Erythroblast (primary cell): ENCODE results near the gene CD53.

Source experiments
- GATA1 ChIP-seq: IDR thresholded peaks from 2 replicates; pipeline ENCODE4 v1.6.1; 2011; ENCODE audit warnings: low read depth, mild to moderate bottlenecking, control low read depth, low read length, moderate library complexity
- POLR2A ChIP-seq: IDR thresholded peaks from 2 replicates; pipeline ENCODE4 v1.6.1; 2011; ENCODE audit warnings: mild to moderate bottlenecking, low read length

DNA sequence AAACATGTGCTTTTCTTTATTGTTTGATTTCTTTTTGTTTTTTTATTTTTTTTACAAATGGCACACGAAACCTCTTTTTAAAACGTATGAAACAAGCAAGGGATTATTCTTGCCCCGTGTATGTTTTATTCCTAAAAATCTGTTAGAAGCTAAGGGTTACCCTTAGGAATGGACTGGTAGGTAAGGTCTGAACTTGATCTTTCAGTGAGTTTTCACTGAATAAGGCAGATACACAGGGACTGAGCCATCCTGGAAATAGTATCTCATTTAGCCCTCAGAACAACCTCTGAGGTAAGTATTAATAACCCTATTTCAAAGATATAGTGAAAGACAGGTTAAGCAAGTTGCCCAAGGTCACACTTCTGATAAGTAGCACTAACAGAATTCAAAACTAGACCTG is 6.0 kb downstream of the CD53 start:
- TF ChIP-seq POLR2A (no peak), GATA1 (no peak)
